ENCODE results near the gene PCDH9.

The PCDH9 gene

GRCh38 chr13:66506051-66506777 is 723.9 kb downstream of the PCDH9 start:
- no peak for DNase-seq

DNA sequence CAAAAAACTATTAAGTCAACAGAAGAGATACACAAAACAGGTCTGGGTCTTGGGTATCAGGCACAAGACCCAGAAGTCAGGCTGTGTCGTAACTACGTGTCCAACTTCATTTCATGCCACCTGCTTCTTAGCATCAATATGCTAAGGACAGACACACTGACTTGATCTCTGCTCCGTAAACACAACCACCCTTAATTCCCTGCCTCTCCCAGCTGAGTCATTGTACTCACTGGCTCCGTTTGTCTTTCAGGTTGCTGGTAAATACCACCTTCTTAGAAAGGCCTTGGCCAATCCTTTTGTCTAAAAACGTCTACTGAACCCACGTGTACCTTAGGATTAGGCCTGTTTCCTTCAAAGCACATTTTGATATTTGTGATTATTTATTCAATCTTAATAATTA is 726.2 kb downstream of the PCDH9 start:
- DNase-seq: no peak

- no peak for DNase-seq
These were observed 729.0 kb downstream of the PCDH9 start for GRCh38 chr13:66501181-66501580.

DNA sequence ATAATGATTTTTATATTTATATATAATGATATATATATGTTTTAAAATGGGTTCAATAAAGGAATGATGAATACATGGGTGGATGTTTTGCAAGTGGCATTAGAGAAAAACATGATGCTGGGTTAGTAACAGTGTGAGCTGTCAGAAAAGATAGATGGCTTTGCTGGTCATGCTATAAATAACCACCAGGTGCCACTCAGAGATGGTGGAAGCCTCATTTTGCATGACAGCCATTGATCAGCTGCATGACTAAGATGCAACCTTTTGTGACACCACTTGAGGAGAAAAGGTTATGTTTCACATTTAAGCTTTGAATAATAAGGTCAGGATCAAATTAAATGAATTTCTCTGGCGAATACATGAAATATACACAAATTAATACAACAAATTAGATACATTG is 737.7 kb downstream of the PCDH9 start:
- DNase-seq: peak in 1 of 2 experiments; percentile 11

DNA sequence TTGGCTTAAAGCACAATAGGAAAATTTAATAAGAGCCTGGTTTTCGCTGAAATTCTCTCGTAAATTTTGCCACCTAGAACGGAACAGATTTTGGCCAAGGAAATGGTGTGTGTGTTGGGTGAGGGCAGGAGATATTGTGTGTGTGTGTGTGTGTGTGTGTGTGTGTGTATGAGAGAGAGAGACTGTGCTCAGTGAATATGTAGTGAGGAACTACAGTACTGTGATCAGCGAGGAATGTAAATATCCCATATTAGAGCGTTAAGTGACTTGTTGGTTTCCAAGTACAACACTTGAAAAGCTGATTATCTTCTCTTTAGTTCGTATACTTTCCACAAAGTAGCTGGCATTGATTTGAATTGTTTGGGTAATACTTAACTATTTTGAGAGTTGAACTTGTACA is 738.9 kb downstream of the PCDH9 start:
- no peak for DNase-seq

- DNase-seq: no peak
These were observed 740.5 kb downstream of the PCDH9 start for GRCh38 chr13:66489586-66489985.

GRCh38 chr13:66489172-66489571 is 741.0 kb downstream of the PCDH9 start:
- DNase-seq: no peak

DNA sequence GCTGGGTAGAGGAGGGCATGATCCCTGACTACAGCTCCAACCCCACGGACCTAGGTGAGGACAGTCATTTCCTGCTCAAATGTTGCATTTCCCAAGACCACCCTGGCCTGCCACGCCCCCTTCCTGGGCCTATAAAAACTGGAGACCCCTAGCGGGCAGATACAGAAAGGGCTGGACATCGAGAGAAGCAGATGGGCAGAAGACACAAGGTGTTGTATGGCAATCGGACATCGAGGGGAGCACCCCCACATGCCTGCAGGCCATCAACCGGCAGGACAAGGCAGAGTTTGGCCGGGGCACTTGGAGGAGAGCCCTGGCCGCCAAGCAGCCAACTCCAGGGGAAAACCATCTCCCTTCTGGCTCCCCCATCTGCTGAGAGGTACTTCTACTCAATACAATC is 746.4 kb downstream of the PCDH9 start:
- no peak for DNase-seq

- DNase-seq: no peak
These were observed 747.3 kb downstream of the PCDH9 start for GRCh38 chr13:66482836-66483235.

DNA sequence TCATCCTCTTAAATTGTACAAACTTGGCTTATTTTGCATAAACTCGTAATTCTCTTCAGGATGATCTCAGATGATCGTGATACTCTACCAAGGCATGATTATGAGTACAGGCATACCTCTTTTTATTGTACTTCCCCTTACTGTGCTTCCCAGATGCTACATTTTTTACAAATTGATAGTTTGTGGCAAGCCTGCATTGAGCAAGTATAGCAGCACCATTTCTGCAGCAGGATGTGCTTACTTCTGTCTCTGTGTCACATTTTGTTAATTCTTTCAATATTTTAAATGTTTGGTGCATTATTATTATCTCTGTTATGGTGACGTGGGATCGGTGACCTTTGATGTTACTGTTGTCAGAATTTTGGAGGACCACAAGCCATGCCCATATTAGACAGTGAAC is 752.3 kb downstream of the PCDH9 start:
- no peak for DNase-seq

DNA sequence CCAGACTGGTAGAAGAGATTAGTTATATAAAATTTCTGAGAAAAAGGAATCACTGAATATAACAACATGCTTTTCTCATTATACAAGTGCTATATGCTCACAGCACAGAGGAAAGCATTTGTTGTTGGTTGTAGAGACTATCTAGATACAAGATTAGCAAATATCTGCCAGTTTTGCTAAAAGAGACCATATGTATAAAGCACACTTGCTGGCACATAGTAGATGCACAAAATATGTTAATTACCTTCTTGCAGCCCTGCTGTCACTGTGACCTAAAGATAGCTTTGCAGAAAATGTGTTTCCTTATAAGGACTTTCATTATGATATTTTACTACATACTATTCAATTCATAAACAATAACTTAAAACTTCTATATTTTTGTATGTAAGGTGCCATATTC is 755.1 kb downstream of the PCDH9 start:
- no peak for DNase-seq

GRCh38 chr13:66469745-66470144 is 760.4 kb downstream of the PCDH9 start:
- DNase-seq: no peak

DNA sequence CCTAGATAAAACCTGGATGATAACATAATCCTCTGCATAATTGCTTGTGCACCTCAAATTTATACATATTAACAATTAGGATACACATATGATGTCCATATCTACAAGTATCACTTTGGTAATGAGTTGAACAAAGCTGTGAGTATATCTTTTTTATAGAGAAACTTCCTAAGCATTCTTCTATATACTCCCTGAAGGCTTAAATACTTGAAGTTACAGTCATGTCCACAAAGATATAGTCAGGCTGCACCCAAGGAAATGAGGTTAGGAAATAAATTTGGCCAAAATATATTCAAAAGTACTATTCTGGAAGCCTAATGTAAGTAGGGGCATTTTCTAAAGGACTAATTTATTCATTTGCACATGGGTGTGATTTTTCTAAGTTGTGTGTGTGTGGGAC is 761.5 kb downstream of the PCDH9 start:
- no peak for DNase-seq

GRCh38 chr13:66462187-66462586 is 767.9 kb downstream of the PCDH9 start:
- peak; percentile 28 to 57 for DNase-seq

DNA sequence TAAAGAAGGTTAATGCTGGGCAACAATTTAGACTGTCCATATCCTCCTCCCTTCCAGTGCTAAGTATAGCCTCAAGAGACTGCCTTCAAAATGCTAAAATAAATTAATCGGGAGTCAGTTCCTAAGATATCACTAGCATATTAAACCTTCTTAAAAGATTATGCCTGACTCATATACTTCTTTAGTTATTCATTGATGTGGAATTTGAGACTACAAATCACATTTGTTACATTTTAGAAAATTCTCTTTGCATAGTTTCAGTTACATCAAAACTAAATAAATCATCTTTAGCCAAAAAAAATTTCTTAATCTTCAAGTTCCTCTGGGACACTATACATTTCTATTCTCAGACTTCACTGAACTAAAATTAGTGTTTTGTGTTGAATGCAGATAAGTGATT is 769.1 kb downstream of the PCDH9 start:
- DNase-seq: no peak

DNA sequence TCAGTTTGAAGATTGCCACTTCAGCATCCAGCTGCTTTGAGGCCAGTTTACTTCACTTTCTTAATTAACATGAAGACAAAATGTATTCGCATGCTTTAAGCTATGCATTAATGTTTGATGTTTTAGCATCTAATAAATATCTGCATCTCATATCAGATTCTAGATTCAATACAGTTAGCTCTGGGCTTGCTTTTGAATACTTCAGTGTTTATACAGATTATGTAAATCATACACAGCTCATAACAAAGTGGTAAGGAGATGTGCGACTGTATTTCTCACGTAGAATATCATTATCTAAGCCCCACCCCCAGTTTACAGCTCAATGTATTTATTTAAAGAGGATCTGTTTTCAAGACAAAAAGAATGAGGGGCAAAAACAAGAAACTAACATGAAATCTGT is 770.5 kb downstream of the PCDH9 start:
- no peak for DNase-seq

- no peak for DNase-seq
These were observed 771.0 kb downstream of the PCDH9 start for GRCh38 chr13:66459143-66459542.

DNA sequence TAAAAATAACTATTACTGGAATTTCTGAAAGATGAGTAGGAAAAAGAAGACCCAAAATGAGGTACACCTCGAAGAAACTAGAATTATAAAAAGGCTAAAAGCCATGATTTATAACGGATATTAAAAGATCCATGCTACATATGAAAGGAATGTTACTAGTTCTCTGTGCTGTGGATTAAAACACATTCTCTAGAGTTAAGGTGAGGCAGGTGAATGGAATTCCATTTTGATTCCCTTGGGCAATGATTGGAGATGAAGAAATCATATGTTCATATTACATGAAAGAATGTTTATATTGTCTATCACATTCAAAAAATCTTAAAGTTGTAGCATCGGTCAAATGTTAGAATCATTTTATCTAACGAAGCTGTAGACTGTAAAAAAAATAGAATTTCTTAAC is 783.7 kb downstream of the PCDH9 start:
- DNase-seq: no peak

- no peak for DNase-seq
These were observed 786.2 kb downstream of the PCDH9 start for GRCh38 chr13:66443926-66444325.

DNA sequence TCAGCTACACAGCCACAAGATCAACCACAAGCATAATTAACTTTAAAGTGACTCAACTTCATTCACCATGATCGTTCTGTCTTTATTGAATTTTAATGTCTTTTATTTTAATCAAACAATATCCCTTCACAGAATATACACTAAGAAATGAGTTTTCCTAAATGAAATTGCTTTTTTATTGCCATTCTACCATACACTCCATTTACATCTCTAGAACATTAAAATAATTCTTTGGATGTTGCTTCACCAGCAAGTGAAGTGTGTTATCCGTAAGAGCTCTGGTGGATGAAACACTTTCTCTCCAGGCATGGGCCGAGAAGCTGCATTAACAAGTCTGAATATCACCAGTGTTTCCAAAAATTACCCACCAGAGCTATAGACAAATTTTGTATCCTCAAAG is 789.2 kb downstream of the PCDH9 start:
- no peak for DNase-seq

DNA sequence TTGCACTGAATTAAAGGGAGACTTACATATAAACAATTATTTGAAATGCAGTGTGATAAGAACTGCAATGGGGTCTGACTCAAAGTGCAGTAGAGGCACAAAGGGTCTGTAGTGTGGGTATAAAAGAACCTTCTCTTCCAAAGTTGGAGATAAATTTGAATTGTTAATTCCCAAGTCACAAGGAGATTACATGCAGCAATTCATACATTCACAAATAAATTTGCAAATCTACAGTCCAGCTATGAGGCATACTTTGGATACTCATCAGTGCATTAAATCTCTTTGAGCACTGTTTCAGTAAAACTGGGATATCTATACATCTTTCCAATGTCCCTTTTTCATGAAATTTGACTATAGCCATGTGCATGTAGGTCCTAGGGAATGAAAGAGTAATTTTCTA is 799.4 kb downstream of the PCDH9 start:
- DNase-seq: no peak

DNA sequence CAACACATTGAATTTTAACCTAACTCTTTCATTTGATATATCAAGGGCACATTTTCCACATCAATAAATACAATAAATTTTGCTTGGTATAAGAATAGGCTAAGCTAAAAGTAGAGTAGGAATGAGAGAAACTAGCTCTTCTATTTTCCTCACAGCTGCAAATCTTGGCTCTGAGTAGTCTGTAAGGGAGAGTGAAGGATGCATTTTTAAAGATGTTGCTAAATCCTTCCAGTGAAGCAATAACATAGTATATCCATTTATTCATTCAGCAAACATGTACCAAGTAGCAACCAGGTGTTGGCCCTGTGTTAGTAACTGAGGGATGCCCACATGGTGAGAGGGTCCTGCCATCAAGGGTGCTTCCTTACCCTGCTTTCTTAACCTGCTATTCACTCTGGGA is 799.9 kb downstream of the PCDH9 start:
- no peak for DNase-seq

DNA sequence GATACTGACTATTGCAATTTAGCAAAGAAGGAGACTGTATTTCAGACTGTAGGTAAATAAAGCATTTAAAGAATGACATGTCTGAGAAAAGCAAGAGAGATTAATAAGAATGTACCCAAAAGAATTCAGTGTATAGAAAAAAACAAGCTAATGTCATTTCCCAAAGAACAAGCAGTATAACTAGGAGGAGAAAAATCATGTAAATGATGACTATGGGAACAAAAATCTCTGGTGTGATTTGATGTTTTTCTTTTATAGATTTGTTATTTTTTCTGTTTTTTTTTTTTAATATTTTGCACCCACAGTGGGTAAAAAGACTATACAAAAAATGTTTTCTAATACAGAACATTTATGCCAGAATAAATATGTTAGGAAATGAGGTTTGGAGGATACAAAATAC is 801.0 kb downstream of the PCDH9 start:
- no peak for DNase-seq

GRCh38 chr13:66427458-66427861 is 802.7 kb downstream of the PCDH9 start:
- no peak for DNase-seq

DNA sequence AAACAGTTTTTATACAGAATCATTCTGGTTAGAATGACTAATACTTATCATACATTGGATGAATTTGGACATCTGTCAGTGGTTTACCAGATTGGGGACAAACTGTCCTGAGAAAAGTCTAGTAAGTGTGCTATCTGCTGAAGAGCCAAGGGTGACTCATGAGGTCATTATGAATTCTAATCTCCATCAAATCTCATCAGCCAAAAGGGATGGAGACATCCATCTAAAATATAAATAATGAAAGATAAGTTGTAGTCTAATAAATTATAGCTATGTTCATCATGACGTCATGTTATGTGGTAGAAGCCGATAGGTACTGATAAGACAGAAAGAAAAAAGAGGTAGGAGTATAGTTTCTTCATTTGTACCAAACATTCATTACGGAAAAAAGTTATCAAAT is 804.4 kb downstream of the PCDH9 start:
- no peak for DNase-seq

GRCh38 chr13:66424422-66424821 is 805.7 kb downstream of the PCDH9 start:
- no peak for DNase-seq
